ENCODE results near the gene PISD.

- TF ChIP-seq CTCF (IDR thresholded peaks at IDR 0.05) (no peak), EZH2 (IDR thresholded peaks at IDR 0.05) (no peak), EZH2phosphoT487 (IDR thresholded peaks at IDR 0.05) (no peak)
These were observed 16.7 kb upstream of the PISD start for GRCh38 chr22:31678748-31679147.

All from neural progenitor cell (in vitro differentiated cells).